HEK293T (cell line): ENCODE measurements around the gene MED15.

Experiments used
- FOXA1 ChIP-seq: fragments of 450-650 bp; IDR thresholded peaks from 2 replicates; pipeline ENCODE4 v1.6.1; 2016; ENCODE audit warnings: mild to moderate bottlenecking
- L3MBTL2 ChIP-seq: fragments of 450-650 bp; conservative IDR thresholded peaks from 2 replicates; pipeline ENCODE4 v1.6.1; 2016; ENCODE audit warnings: mild to moderate bottlenecking
- SP1 ChIP-seq: fragments of 450-650 bp; IDR thresholded peaks from 2 replicates; pipeline ENCODE4 v1.6.1; 2017
- SUZ12 ChIP-seq: fragments of 450-650 bp; IDR thresholded peaks from 2 replicates; pipeline ENCODE4 v1.6.1; 2016; ENCODE audit warnings: mild to moderate bottlenecking

DNA sequence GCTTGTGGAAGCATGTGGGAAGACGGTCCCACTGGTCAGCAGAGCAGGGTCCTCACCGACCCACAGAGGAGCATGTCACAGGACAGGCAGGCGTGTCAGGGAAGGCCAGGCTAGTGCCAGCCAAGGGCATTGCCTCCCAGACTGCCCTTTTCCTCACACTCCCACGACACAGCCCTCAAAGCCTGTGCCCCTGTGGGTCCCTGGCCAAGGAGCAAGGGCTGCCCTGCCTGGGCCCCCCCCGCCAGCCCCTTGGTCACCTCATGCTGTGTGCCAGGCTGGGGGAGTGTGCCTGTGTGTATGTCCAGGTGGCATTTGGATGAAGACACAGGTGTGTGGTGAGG lies 74.7 kb downstream of the MED15 start:
- TF ChIP-seq SP1 (no peak), SUZ12 (no peak), L3MBTL2 (no peak), FOXA1 (no peak)
